ENCODE data around the gene ATXN10.

The ATXN10 gene

GRCh38 chr22:45889539-45890350, 218.1 kb downstream of the ATXN10 start:
- TF ChIP-seq NFRKB (IDR thresholded peaks at IDR 0.05) (no peak), FOXA1 (IDR thresholded peaks at IDR 0.05) (no peak), LEF1 (IDR thresholded peaks at IDR 0.05; ENCODE audit: borderline replicate concordance) (no peak), ELF4 (IDR thresholded peaks at IDR 0.05) (no peak), FOXK2 (IDR thresholded peaks at IDR 0.05) (no peak), CTBP1 (IDR thresholded peaks at IDR 0.05; ENCODE audit: borderline replicate concordance) (no peak), L3MBTL2 (conservative IDR thresholded peaks at IDR 0.05) (no peak), PKNOX1 (IDR thresholded peaks at IDR 0.05) (no peak), SP1 (IDR thresholded peaks at IDR 0.05) (no peak), TARDBP (IDR thresholded peaks at IDR 0.05) (no peak), ARNT (IDR thresholded peaks at IDR 0.05) (no peak), FOXM1 (IDR thresholded peaks at IDR 0.05; ENCODE audit: borderline replicate concordance) (no peak), BHLHE40 (IDR thresholded peaks at IDR 0.05; ENCODE audit: borderline replicate concordance) (no peak), ZNF384 (IDR thresholded peaks at IDR 0.05) (no peak), SUZ12 (IDR thresholded peaks at IDR 0.05) (no peak), HDGF (IDR thresholded peaks at IDR 0.05; ENCODE audit: borderline replicate concordance) (no peak)
- no peak for DNase-seq (ENCODE audit: extremely low spot score)
- ChIA-PET POLR2A (no interaction called here), CTCF (no interaction called here)

GRCh38 chr22:45890351-45890635, 218.7 kb downstream of the ATXN10 start:
- POLR2A ChIA-PET = no interaction called here
- CTCF ChIA-PET = no interaction called here
- TF ChIP-seq CTBP1 (IDR thresholded peaks at IDR 0.05; ENCODE audit: borderline replicate concordance) (no peak), HDGF (IDR thresholded peaks at IDR 0.05; ENCODE audit: borderline replicate concordance) (no peak), SP1 (IDR thresholded peaks at IDR 0.05) (no peak)
- DNase-seq (ENCODE audit: extremely low spot score) = no peak

DNA sequence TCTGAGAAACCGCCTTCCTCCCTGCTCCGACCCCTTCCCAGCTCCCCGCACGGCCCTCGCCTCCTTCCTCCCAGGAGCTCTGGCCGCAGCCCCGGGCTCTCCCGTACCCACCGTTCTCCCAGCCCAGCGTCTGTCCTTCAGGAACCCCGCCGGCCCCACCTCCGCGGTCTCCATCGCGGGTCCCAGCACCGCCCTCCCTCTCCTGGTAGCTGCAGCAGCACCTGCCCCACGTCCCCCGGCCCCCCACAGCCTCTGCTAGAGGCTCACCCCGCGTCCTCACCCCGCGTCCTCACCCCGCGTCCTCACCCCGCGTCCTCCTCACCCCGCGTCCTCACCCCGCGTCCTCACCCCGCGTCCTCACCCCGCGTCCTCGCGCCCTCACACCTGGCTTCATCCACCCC, 219.4 kb downstream of the ATXN10 start:
- TF ChIP-seq HDGF (IDR thresholded peaks at IDR 0.05; ENCODE audit: borderline replicate concordance) = no peak
- TF ChIP-seq FOXA1 (IDR thresholded peaks at IDR 0.05) = no peak
- TF ChIP-seq ZNF384 (IDR thresholded peaks at IDR 0.05) = no peak
- no peak for DNase-seq (ENCODE audit: extremely low spot score)
- POLR2A ChIA-PET = no interaction called here
- CTCF ChIA-PET = no interaction called here

- ChIA-PET POLR2A (no interaction called here), CTCF (no interaction called here)
- DNase-seq (ENCODE audit: extremely low spot score) = no peak
- TF ChIP-seq TARDBP (IDR thresholded peaks at IDR 0.05) = no peak
- no peak for TF ChIP-seq L3MBTL2 (conservative IDR thresholded peaks at IDR 0.05)
- TF ChIP-seq ELF4 (IDR thresholded peaks at IDR 0.05) = no peak
- no peak for TF ChIP-seq HDGF (IDR thresholded peaks at IDR 0.05; ENCODE audit: borderline replicate concordance)
- TF ChIP-seq NFRKB (IDR thresholded peaks at IDR 0.05) = no peak
- no peak for TF ChIP-seq FOXM1 (IDR thresholded peaks at IDR 0.05; ENCODE audit: borderline replicate concordance)
- no peak for TF ChIP-seq PKNOX1 (IDR thresholded peaks at IDR 0.05)
- no peak for TF ChIP-seq ARNT (IDR thresholded peaks at IDR 0.05)
- no peak for TF ChIP-seq BHLHE40 (IDR thresholded peaks at IDR 0.05; ENCODE audit: borderline replicate concordance)
- no peak for TF ChIP-seq LEF1 (IDR thresholded peaks at IDR 0.05; ENCODE audit: borderline replicate concordance)
- TF ChIP-seq ZNF384 (IDR thresholded peaks at IDR 0.05) = no peak
- no peak for TF ChIP-seq CTBP1 (IDR thresholded peaks at IDR 0.05; ENCODE audit: borderline replicate concordance)
- no peak for TF ChIP-seq SUZ12 (IDR thresholded peaks at IDR 0.05)
- TF ChIP-seq FOXA1 (IDR thresholded peaks at IDR 0.05) = no peak
- TF ChIP-seq SP1 (IDR thresholded peaks at IDR 0.05) = no peak
- TF ChIP-seq FOXK2 (IDR thresholded peaks at IDR 0.05) = no peak
Measured at GRCh38 chr22:45891471-45891995, 219.9 kb downstream of the ATXN10 start.

- POLR2A ChIA-PET = no interaction called here
- DNase-seq (ENCODE audit: extremely low spot score) = no peak
- TF ChIP-seq SP1 (IDR thresholded peaks at IDR 0.05) (no peak), TARDBP (IDR thresholded peaks at IDR 0.05) (no peak), FOXK2 (IDR thresholded peaks at IDR 0.05) (no peak), CTBP1 (IDR thresholded peaks at IDR 0.05; ENCODE audit: borderline replicate concordance) (no peak), HDGF (IDR thresholded peaks at IDR 0.05; ENCODE audit: borderline replicate concordance) (no peak), ZNF384 (IDR thresholded peaks at IDR 0.05) (no peak), NFRKB (IDR thresholded peaks at IDR 0.05) (no peak), ARNT (IDR thresholded peaks at IDR 0.05) (no peak), LEF1 (IDR thresholded peaks at IDR 0.05; ENCODE audit: borderline replicate concordance) (no peak), FOXA1 (IDR thresholded peaks at IDR 0.05) (no peak), BHLHE40 (IDR thresholded peaks at IDR 0.05; ENCODE audit: borderline replicate concordance) (no peak), SUZ12 (IDR thresholded peaks at IDR 0.05) (no peak), FOXM1 (IDR thresholded peaks at IDR 0.05; ENCODE audit: borderline replicate concordance) (no peak), PKNOX1 (IDR thresholded peaks at IDR 0.05) (no peak), ELF4 (IDR thresholded peaks at IDR 0.05) (no peak), L3MBTL2 (conservative IDR thresholded peaks at IDR 0.05) (no peak)
- CTCF ChIA-PET = no interaction called here
Measured at GRCh38 chr22:45891996-45892621, 220.5 kb downstream of the ATXN10 start.
